NCI-H187 treated with DMSO at 0.1 percent for 48 hours (cell line): Measurements from ENCODE around the gene PRKCE.

ENCODE experiments used
- DNase-seq: peaks from one replicate; lab custom pipeline; 2025; lab: John Stamatoyannopoulos, UW

Gene PRKCE

GRCh38 chr2:45936623-45936979, 285.1 kb downstream of the PRKCE start:
- DNase-seq, result no peak

- no peak for DNase-seq
These were observed 286.5 kb downstream of the PRKCE start for GRCh38 chr2:45937990-45938389.

DNA sequence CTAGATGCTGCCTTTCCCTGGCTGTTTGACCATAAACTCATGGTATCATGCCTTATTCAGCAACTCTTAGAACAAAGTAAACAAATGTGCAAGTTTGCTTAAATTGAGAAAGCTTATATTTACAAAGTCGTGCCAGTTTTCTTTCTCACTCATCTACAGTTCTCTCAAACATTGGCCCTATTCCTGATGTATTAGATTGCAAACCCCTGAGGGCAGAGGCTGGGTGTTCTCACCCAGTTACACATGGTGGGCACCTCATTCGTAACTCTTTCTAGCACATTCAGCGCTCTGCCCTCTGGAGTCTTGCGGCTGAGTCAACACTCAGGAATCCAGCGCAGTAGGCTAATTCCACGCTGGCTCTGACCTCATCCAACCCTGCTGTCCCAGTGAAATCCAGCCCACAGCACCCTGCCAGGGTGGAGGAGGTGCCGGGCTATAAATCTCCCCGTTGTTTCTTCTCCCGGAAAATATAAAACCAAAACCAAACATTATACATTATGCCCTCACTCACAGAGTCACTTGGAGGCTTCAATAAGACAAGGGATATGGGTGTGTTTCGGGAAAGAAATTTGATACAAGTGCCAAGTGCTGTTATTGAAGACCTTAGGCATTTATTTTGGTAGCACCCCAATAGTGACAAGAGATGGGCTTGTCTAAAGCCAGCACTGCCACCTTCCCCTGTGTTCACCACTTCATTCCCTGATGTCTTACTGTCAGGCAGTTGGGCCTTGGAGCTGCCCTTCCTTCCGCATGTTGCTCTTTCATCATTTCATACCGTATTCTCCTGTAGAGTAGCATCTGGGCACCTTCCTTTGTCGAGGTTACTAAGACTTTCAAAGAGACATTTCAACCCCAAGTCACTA, 287.4 kb downstream of the PRKCE start:
- no peak for DNase-seq

- DNase-seq, result no peak
These were observed 290.2 kb downstream of the PRKCE start for GRCh38 chr2:45941531-45942236.

DNA sequence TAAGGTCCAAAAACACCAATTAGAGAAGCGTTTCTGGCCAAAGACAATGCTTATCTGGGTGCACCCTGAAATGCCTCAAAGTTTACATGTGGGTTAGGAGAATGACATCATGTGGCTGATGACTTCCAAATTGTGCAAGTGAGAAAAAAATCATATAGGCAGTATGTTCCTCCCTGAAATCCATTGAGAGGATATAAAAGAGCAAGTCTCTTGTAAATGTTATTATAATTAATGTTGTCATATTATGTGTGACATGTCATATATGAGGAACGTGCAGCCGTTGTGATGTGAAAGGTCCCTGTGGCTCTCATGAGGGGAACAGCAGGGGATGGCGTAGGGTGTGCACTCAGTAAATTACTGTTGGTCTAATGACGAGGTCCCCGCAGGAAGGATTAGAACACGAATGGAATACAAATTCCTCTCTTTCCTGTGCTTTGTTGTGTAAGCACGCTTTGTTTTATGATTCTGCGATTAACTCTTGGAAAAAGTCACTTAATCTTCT, 290.8 kb downstream of the PRKCE start:
- DNase-seq, result no peak

GRCh38 chr2:45943219-45944044, 292.0 kb downstream of the PRKCE start:
- no peak for DNase-seq

DNA sequence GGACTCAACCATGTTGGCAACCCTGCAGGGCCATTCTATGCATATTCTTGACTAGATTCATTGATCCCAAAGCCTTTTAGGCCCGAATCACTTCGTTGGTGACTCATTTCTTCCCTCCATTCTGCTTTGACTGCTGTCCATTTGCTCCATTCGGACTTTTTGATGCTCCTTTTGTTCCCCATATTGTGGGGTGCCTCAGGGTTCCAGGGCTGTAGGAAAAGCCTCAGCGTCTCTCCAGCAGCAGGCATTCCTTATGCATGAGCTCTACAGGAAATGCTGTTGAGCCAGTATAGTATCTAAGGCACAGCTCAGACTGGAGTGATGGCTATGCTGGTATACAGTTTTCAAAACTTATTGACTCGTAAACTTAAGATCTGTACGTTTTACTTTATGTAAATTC, 292.6 kb downstream of the PRKCE start:
- no peak for DNase-seq

GRCh38 chr2:45945302-45945717, 293.8 kb downstream of the PRKCE start:
- DNase-seq, result no peak

- no peak for DNase-seq
These were observed 294.5 kb downstream of the PRKCE start for GRCh38 chr2:45946023-45946422.

GRCh38 chr2:45950606-45951005, 299.1 kb downstream of the PRKCE start:
- no peak for DNase-seq

GRCh38 chr2:45951025-45951727, 299.7 kb downstream of the PRKCE start:
- no peak for DNase-seq

DNA sequence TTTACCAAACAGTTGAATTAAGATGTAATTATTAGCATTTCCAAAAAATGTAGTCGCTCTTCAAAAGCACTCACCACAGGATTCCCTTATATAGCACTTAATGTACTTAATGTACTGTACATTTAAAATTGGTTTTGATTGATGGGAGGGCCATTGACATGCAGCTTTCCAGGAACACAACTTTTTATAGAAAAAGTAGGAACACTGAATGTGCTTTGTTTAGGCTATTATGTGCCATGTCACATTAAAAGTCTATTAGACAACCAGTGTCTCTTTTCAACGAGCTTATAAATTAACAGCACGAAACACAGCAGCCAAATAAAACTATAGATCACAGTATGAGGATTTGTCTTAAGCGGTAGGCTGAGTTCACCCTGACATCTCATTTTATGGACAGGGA, 301.1 kb downstream of the PRKCE start:
- DNase-seq, result no peak

GRCh38 chr2:45953376-45954027, 302.0 kb downstream of the PRKCE start:
- no peak for DNase-seq

DNA sequence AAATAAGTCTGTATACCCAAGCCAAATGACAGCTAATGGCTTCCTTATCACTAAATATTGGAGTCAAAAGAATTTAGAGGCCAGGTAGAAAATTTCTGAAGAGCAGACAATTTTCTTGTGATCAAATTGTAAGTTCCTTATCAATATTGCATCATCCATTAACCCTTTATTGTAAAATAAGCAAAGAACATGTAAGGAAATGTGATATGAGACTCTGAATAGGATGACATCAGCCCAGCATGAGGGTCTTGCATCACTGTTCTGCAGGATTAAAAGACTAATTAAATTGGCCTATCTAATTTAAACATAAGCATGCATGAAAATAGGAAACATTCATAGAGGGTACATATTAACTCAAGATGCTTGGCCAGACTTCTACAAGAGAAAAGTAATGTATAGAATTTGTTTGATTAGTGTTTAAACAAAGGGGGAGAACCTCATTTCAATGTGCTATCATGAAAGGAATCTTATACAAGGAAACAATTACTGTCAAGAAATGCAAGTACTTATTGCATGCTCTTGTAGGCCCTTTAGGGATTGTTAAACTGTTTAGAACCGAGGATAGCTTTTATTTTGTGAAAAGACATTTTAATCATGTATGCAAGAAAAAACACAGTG, 302.9 kb downstream of the PRKCE start:
- DNase-seq, result no peak

- DNase-seq, result no peak
These were observed 306.2 kb downstream of the PRKCE start for GRCh38 chr2:45957533-45958227.

- no peak for DNase-seq
These were observed 308.8 kb downstream of the PRKCE start for GRCh38 chr2:45960057-45960863.

- no peak for DNase-seq
These were observed 310.9 kb downstream of the PRKCE start for GRCh38 chr2:45962177-45962921.

DNA sequence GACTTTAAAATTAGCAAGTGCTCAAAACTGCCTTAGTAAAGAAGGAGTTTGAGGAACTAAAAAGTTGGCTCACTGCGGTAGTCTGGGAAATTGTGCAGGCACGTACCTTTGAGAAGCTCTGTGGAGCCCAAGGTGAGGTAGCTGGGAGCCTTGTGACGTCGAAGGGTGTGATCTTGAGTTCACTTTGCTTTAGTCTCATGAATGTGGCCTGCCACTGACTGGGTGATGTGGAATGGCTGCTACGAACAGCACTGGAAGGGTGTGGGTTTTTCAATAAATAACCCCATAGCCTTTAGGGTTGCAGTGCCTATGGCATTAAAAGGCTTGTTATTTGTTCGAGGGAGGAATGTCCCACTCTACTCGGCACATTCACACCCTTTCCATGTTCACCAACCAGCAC, 312.3 kb downstream of the PRKCE start:
- DNase-seq, result no peak
